Measurements from ENCODE around the gene DGLUCY.
A peak's percentile ranks its signal among the peaks of the same experiment; 100 is the strongest.
"Not testable (repeated sequence)": the region's sequence is repeated elsewhere in the genome, so short reads cannot be mapped to it uniquely, and the experiment has no call there.

The DGLUCY gene

GRCh38 chr14:91119556-91120311, 5.9 kb downstream of the DGLUCY start:
- H3K27me3 ChIP-seq (ENCODE audit: control insufficient read depth in 1 of 2, insufficient read depth in 2 of 2, low read length in 2 of 2): no peaks in the 10 kb centered on the region
- H3K27ac ChIP-seq (ENCODE audit: low read depth, low read length): no peak overlapping the region
- peaks cover 42 to 43% of the 10 kb centered on the region in 2 donors for H3K4me1 ChIP-seq (ENCODE audit: control insufficient read depth in 1 of 2, insufficient read depth in 2 of 2, low read length in 2 of 2)
- H3K36me3 ChIP-seq (ENCODE audit: control insufficient read depth in 1 of 2, insufficient read depth in 2 of 2, low read length in 2 of 2): peaks cover 4 to 11% of the 10 kb centered on the region in 2 donors
- H3K9ac ChIP-seq (ENCODE audit: low read depth in 1 of 2, low read length in 2 of 2): no peak overlapping the region
- peak overlapping the region in 1 of 2 donors; percentile 7 for H3K4me3 ChIP-seq (ENCODE audit: low read depth in 1 of 2, low read length in 2 of 2)
- H3K9me3 ChIP-seq (ENCODE audit: control insufficient read depth in 1 of 2, low read length in 2 of 2): no peaks in the 10 kb centered on the region

- Histone ChIP-seq H3K36me3 (ENCODE audit: control insufficient read depth in 1 of 2, insufficient read depth in 2 of 2, low read length in 2 of 2) (peaks cover 4 to 20% of the 10 kb centered on the region in 2 donors), H3K4me3 (ENCODE audit: low read depth in 1 of 2, low read length in 2 of 2) (no peak overlapping the region), H3K9me3 (ENCODE audit: control insufficient read depth in 1 of 2, low read length in 2 of 2) (no peaks in the 10 kb centered on the region), H3K27me3 (ENCODE audit: control insufficient read depth in 1 of 2, insufficient read depth in 2 of 2, low read length in 2 of 2) (no peaks in the 10 kb centered on the region), H3K4me1 (ENCODE audit: control insufficient read depth in 1 of 2, insufficient read depth in 2 of 2, low read length in 2 of 2) (peaks cover 24 to 27% of the 10 kb centered on the region in 2 donors), H3K27ac (ENCODE audit: low read depth, low read length) (no peak overlapping the region), H3K9ac (ENCODE audit: low read depth in 1 of 2, low read length in 2 of 2) (no peak overlapping the region)
These were observed 9.3 kb downstream of the DGLUCY start for GRCh38 chr14:91123201-91123600.

DNA sequence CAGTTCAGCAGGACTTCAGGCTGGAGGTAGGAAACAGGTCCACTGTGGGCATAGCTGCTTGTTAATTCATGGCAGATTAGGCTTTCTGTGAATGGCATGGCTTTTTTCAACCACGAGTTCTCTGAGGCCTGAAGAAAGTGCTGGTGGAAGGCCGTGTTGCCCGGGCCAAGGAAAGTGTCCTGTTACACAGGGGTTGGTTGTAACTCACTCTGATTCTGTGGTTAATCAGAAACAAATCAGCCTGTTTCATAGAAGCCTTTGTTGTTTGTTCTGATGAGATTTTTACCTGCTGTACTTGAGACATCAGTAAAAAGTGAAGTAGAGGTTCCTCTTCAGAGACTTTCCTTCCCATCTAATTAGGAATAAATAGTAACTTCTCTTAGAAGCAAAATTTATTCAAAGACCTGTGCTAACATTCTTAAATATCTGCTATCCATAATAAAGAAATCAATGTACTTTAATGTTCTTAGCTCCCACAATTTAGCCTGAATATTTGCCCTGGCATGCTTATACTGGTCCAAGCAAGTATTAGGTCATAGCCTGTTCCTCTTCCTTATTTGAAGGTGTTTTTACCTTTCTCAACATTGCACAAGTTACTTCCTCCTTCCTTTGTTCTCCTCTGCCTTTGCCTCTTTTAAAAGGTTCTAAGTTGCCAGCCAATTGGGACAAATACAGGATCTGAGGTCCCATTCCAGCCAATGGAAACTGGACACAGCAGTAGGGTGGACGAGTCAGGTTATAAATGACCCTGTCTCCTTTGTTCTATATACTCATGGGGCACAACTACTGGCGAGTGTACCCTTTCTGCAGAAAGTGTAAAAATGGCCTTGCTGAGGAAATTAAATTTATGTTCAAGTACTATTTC, 10.8 kb downstream of the DGLUCY start:
- H3K27ac ChIP-seq (ENCODE audit: low read depth, low read length); H3K9ac ChIP-seq (ENCODE audit: low read depth in 1 of 2, low read length in 2 of 2): not testable (repeated sequence)

DNA sequence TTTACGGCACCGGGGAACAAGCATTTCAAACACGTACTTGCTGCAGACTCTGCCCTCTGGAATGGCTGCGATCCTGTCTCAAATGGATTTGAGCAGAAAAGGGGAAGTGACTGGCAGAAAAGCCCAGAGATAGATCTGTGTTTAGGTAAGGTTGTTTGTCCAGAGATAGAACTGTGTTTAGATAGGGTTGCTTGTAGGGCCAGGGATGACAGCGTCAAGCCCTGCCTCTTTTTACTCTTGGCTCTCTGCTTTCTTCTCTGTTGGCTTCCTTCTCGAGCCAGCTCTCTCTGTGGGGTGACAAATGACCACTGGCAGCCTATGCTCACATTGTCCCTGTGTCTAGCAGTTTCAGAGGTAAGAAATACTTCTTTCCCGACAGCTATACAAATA, 11.4 kb downstream of the DGLUCY start:
- Histone ChIP-seq H3K9ac (ENCODE audit: low read depth in 1 of 2, low read length in 2 of 2) (no peak overlapping the region), H3K4me3 (ENCODE audit: low read depth in 1 of 2, low read length in 2 of 2) (no peak overlapping the region), H3K9me3 (ENCODE audit: control insufficient read depth in 1 of 2, low read length in 2 of 2) (no peaks in the 10 kb centered on the region), H3K4me1 (ENCODE audit: control insufficient read depth in 1 of 2, insufficient read depth in 2 of 2, low read length in 2 of 2) (peaks cover 17% of the 10 kb centered on the region in 2 donors), H3K27ac (ENCODE audit: low read depth, low read length) (no peak overlapping the region), H3K27me3 (ENCODE audit: control insufficient read depth in 1 of 2, insufficient read depth in 2 of 2, low read length in 2 of 2) (no peaks in the 10 kb centered on the region), H3K36me3 (ENCODE audit: control insufficient read depth in 1 of 2, insufficient read depth in 2 of 2, low read length in 2 of 2) (peaks cover 0 to 18% of the 10 kb centered on the region in 2 donors)

More for the DNA sequence above, 10.8 kb downstream of the DGLUCY start:
- Histone ChIP-seq H3K4me1 (ENCODE audit: control insufficient read depth in 1 of 2, insufficient read depth in 2 of 2, low read length in 2 of 2) (peaks cover 17 to 19% of the 10 kb centered on the region in 2 donors), H3K36me3 (ENCODE audit: control insufficient read depth in 1 of 2, insufficient read depth in 2 of 2, low read length in 2 of 2) (peaks cover 0 to 20% of the 10 kb centered on the region in 2 donors)
- H3K9me3 ChIP-seq (ENCODE audit: control insufficient read depth in 1 of 2, low read length in 2 of 2); H3K4me3 ChIP-seq (ENCODE audit: low read depth in 1 of 2, low read length in 2 of 2); H3K27me3 ChIP-seq (ENCODE audit: control insufficient read depth in 1 of 2, insufficient read depth in 2 of 2, low read length in 2 of 2): not testable (repeated sequence)

GRCh38 chr14:91125801-91126200, 11.9 kb downstream of the DGLUCY start:
- Histone ChIP-seq H3K36me3 (ENCODE audit: control insufficient read depth in 1 of 2, insufficient read depth in 2 of 2, low read length in 2 of 2) (peaks cover 0 to 21% of the 10 kb centered on the region in 2 donors), H3K9ac (ENCODE audit: low read depth in 1 of 2, low read length in 2 of 2) (no peak overlapping the region), H3K27me3 (ENCODE audit: control insufficient read depth in 1 of 2, insufficient read depth in 2 of 2, low read length in 2 of 2) (no peaks in the 10 kb centered on the region), H3K9me3 (ENCODE audit: control insufficient read depth in 1 of 2, low read length in 2 of 2) (no peaks in the 10 kb centered on the region), H3K27ac (ENCODE audit: low read depth, low read length) (no peak overlapping the region), H3K4me1 (ENCODE audit: control insufficient read depth in 1 of 2, insufficient read depth in 2 of 2, low read length in 2 of 2) (peaks cover 14 to 17% of the 10 kb centered on the region in 2 donors), H3K4me3 (ENCODE audit: low read depth in 1 of 2, low read length in 2 of 2) (no peak overlapping the region)

- no peak overlapping the region for H3K4me3 ChIP-seq (ENCODE audit: low read depth in 1 of 2, low read length in 2 of 2)
- peaks cover 0 to 27% of the 10 kb centered on the region in 2 donors for H3K36me3 ChIP-seq (ENCODE audit: control insufficient read depth in 1 of 2, insufficient read depth in 2 of 2, low read length in 2 of 2)
- no peak overlapping the region for H3K27ac ChIP-seq (ENCODE audit: low read depth, low read length)
- no peaks in the 10 kb centered on the region for H3K27me3 ChIP-seq (ENCODE audit: control insufficient read depth in 1 of 2, insufficient read depth in 2 of 2, low read length in 2 of 2)
- no peaks in the 10 kb centered on the region for H3K9me3 ChIP-seq (ENCODE audit: control insufficient read depth in 1 of 2, low read length in 2 of 2)
- peaks cover 12 to 17% of the 10 kb centered on the region in 2 donors for H3K4me1 ChIP-seq (ENCODE audit: control insufficient read depth in 1 of 2, insufficient read depth in 2 of 2, low read length in 2 of 2)
- H3K9ac ChIP-seq (ENCODE audit: low read depth in 1 of 2, low read length in 2 of 2): no peak overlapping the region
These were observed 12.9 kb downstream of the DGLUCY start for GRCh38 chr14:91126761-91127160.

GRCh38 chr14:91127401-91127801, 13.5 kb downstream of the DGLUCY start:
- Histone ChIP-seq H3K9ac (ENCODE audit: low read depth in 1 of 2, low read length in 2 of 2) (peak overlapping the region in 1 of 2 donors; percentile 39), H3K9me3 (ENCODE audit: control insufficient read depth in 1 of 2, low read length in 2 of 2) (no peaks in the 10 kb centered on the region), H3K27me3 (ENCODE audit: control insufficient read depth in 1 of 2, insufficient read depth in 2 of 2, low read length in 2 of 2) (no peaks in the 10 kb centered on the region), H3K36me3 (ENCODE audit: control insufficient read depth in 1 of 2, insufficient read depth in 2 of 2, low read length in 2 of 2) (peaks cover 0 to 29% of the 10 kb centered on the region in 2 donors), H3K4me1 (ENCODE audit: control insufficient read depth in 1 of 2, insufficient read depth in 2 of 2, low read length in 2 of 2) (peaks cover 12 to 17% of the 10 kb centered on the region in 2 donors), H3K27ac (ENCODE audit: low read depth, low read length) (peak overlapping the region; percentile 73), H3K4me3 (ENCODE audit: low read depth in 1 of 2, low read length in 2 of 2) (peak overlapping the region in 1 of 2 donors; percentile 21)

DNA sequence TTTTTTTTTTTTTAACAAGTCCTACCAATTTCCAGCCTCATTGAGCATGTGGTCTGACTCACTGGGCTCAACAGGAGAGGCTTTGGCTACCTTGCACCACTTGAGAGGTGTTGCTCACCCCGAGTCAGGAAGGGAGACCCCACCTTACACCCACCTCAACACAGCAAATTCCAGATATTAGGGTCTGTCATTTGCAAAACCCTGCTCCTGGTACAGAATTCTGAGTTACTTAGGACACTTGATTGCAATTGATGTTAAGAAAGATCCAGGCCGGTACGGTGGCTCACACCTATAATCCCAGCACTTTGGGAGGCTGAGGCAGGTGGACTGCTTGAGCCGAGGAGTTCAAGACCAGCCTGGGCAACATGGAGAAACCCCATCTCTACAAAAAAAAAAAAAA, 14.1 kb downstream of the DGLUCY start:
- Histone ChIP-seq H3K27ac (ENCODE audit: low read depth, low read length) (no peak overlapping the region), H3K27me3 (ENCODE audit: control insufficient read depth in 1 of 2, insufficient read depth in 2 of 2, low read length in 2 of 2) (no peaks in the 10 kb centered on the region), H3K9ac (ENCODE audit: low read depth in 1 of 2, low read length in 2 of 2) (peak overlapping the region in 1 of 2 donors; percentile 39), H3K36me3 (ENCODE audit: control insufficient read depth in 1 of 2, insufficient read depth in 2 of 2, low read length in 2 of 2) (peaks cover 0 to 29% of the 10 kb centered on the region in 2 donors), H3K9me3 (ENCODE audit: control insufficient read depth in 1 of 2, low read length in 2 of 2) (no peaks in the 10 kb centered on the region), H3K4me1 (ENCODE audit: control insufficient read depth in 1 of 2, insufficient read depth in 2 of 2, low read length in 2 of 2) (peaks cover 12 to 17% of the 10 kb centered on the region in 2 donors), H3K4me3 (ENCODE audit: low read depth in 1 of 2, low read length in 2 of 2) (no peak overlapping the region)

DNA sequence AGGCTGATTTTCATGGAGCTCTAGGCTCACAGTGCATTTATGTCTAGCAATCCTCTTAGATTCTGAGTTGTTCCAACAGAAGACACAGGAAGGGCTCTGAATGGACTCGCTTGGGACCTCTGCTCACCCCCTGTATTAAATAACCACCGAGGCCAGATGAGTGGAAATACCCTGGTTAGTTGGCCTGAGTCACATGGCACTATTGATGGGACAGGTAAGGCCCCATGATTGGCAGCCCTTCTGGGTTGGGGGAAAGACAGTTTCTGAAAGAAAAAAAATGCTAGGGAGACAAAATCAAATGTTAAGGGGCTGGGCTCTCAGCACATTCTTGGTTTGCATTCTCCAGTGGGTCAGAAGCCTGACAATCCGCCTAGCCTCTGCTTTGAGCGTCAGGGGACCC, 14.8 kb downstream of the DGLUCY start:
- H3K9me3 ChIP-seq (ENCODE audit: control insufficient read depth in 1 of 2, low read length in 2 of 2): no peaks in the 10 kb centered on the region
- H3K4me3 ChIP-seq (ENCODE audit: low read depth in 1 of 2, low read length in 2 of 2): no peak overlapping the region
- no peak overlapping the region for H3K27ac ChIP-seq (ENCODE audit: low read depth, low read length)
- H3K9ac ChIP-seq (ENCODE audit: low read depth in 1 of 2, low read length in 2 of 2): no peak overlapping the region
- peaks cover under 1 to 32% of the 10 kb centered on the region in 2 donors for H3K36me3 ChIP-seq (ENCODE audit: control insufficient read depth in 1 of 2, insufficient read depth in 2 of 2, low read length in 2 of 2)
- H3K4me1 ChIP-seq (ENCODE audit: control insufficient read depth in 1 of 2, insufficient read depth in 2 of 2, low read length in 2 of 2): peaks cover 12 to 17% of the 10 kb centered on the region in 2 donors
- H3K27me3 ChIP-seq (ENCODE audit: control insufficient read depth in 1 of 2, insufficient read depth in 2 of 2, low read length in 2 of 2): no peaks in the 10 kb centered on the region

GRCh38 chr14:91129261-91129660, 15.4 kb downstream of the DGLUCY start:
- no peak overlapping the region for H3K27ac ChIP-seq (ENCODE audit: low read depth, low read length)
- H3K36me3 ChIP-seq (ENCODE audit: control insufficient read depth in 1 of 2, insufficient read depth in 2 of 2, low read length in 2 of 2): peaks cover 6 to 38% of the 10 kb centered on the region in 2 donors
- no peaks in the 10 kb centered on the region for H3K27me3 ChIP-seq (ENCODE audit: control insufficient read depth in 1 of 2, insufficient read depth in 2 of 2, low read length in 2 of 2)
- no peak overlapping the region for H3K4me3 ChIP-seq (ENCODE audit: low read depth in 1 of 2, low read length in 2 of 2)
- H3K9ac ChIP-seq (ENCODE audit: low read depth in 1 of 2, low read length in 2 of 2): no peak overlapping the region
- no peaks in the 10 kb centered on the region for H3K9me3 ChIP-seq (ENCODE audit: control insufficient read depth in 1 of 2, low read length in 2 of 2)
- peaks cover 10 to 15% of the 10 kb centered on the region in 2 donors for H3K4me1 ChIP-seq (ENCODE audit: control insufficient read depth in 1 of 2, insufficient read depth in 2 of 2, low read length in 2 of 2)
